ENCODE data around the gene TRIM45.

DNA sequence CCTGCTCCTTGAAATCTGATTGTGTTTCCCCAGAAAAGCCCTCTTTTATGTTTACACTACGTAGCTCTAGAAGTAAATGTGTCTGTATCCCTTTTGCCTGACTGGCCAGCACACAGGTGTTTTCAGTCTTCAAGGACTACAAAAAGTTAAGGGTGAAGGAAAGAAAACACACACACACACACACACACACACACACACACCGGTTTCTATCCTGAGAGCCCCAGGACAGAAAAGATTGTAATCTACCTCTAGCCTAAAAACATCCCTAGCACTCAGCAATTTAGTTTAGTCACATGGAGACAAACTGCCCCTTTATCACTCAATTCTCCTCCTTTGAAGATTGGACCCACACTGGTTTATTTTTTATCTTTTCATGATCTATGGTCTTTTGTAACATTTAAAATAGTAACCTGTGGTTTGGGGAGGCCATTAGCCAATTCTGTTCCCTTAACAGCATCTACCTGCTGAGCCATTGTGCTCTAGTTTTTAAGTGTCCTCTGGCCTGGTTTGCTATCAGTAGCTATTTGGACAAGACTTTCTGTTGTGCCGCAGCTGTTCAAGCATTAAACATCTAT is 15.8 kb upstream of the TRIM45 start:
- TF ChIP-seq POLR2A (IDR thresholded peaks at IDR 0.05), result no peak
- TF ChIP-seq, protein P1, sequence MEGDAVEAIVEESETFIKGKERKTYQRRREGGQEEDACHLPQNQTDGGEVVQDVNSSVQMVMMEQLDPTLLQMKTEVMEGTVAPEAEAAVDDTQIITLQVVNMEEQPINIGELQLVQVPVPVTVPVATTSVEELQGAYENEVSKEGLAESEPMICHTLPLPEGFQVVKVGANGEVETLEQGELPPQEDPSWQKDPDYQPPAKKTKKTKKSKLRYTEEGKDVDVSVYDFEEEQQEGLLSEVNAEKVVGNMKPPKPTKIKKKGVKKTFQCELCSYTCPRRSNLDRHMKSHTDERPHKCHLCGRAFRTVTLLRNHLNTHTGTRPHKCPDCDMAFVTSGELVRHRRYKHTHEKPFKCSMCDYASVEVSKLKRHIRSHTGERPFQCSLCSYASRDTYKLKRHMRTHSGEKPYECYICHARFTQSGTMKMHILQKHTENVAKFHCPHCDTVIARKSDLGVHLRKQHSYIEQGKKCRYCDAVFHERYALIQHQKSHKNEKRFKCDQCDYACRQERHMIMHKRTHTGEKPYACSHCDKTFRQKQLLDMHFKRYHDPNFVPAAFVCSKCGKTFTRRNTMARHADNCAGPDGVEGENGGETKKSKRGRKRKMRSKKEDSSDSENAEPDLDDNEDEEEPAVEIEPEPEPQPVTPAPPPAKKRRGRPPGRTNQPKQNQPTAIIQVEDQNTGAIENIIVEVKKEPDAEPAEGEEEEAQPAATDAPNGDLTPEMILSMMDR (IDR thresholded peaks at IDR 0.05), result no peak

Measured in body of pancreas (tissue), 4 donors.